Stimulated activated CD4-positive, alpha-beta T cell treated with anti-CD3 and anti-CD28 coated beads, Interleukin-4, amount 100 ng/mL, for 4 hours (primary cell): ENCODE results near the gene B3GNT3.
"Not testable (repeated sequence)": the region's sequence is repeated elsewhere in the genome, so short reads cannot be mapped to it uniquely, and the experiment has no call there.

Source experiments
- DNase-seq, 2 experiments: peaks; one replicate each; pipeline ENCODE4 v3.0.0-alpha.2; 2020

B3GNT3 gene

GRCh38 chr19:17797424-17798201 lies 2.7 kb downstream of the B3GNT3 start:
- DNase-seq: peak; percentile 24 to 64

- not testable (repeated sequence) for DNase-seq
These were observed 3.7 kb downstream of the B3GNT3 start for GRCh38 chr19:17798599-17798998.

- no peak for DNase-seq
These were observed 7.4 kb downstream of the B3GNT3 start for GRCh38 chr19:17802137-17802858.

GRCh38 chr19:17803264-17803896 lies 8.4 kb downstream of the B3GNT3 start:
- no peak for DNase-seq

GRCh38 chr19:17805427-17805826 lies 10.5 kb downstream of the B3GNT3 start:
- DNase-seq: no peak

GRCh38 chr19:17806945-17807344 lies 12.0 kb downstream of the B3GNT3 start:
- no peak for DNase-seq

GRCh38 chr19:17807731-17808316 lies 12.9 kb downstream of the B3GNT3 start:
- DNase-seq: no peak

GRCh38 chr19:17811103-17811502 lies 16.2 kb downstream of the B3GNT3 start:
- no peak for DNase-seq

- no peak for DNase-seq
These were observed 16.7 kb downstream of the B3GNT3 start for GRCh38 chr19:17811681-17812080.

GRCh38 chr19:17812099-17812498 lies 17.2 kb downstream of the B3GNT3 start:
- DNase-seq: no peak

- DNase-seq: no peak
These were observed 22.9 kb downstream of the B3GNT3 start for GRCh38 chr19:17817668-17818363.

- DNase-seq: no peak
These were observed 26.3 kb downstream of the B3GNT3 start, which contains the start of gene INSL3 for GRCh38 chr19:17821190-17821589. INSL3 (minus strand) TSS chr19:17821519; CDS start chr19:17821506, 13 bp downstream.

- no peak for DNase-seq
These were observed 29.4 kb downstream of the B3GNT3 start for GRCh38 chr19:17824339-17824738.

- no peak for DNase-seq
These were observed 31.6 kb downstream of the B3GNT3 start for GRCh38 chr19:17826508-17827056.

GRCh38 chr19:17829855-17830566 lies 35.1 kb downstream of the B3GNT3 start:
- DNase-seq: no peak

GRCh38 chr19:17830567-17831418 lies 35.9 kb downstream of the B3GNT3 start:
- DNase-seq: peak in 1 of 2 experiments; percentile 26

GRCh38 chr19:17831419-17831888 lies 36.5 kb downstream of the B3GNT3 start:
- DNase-seq: no peak

- no peak for DNase-seq
These were observed 37.7 kb downstream of the B3GNT3 start for GRCh38 chr19:17832443-17833208.

GRCh38 chr19:17834350-17835181 lies 39.6 kb downstream of the B3GNT3 start:
- no peak for DNase-seq
